SK-N-SH treated with all-trans-retinoic acid at 6 μM for 48 hours (cell line): ENCODE results near the gene PSME2.

Experiments
- ATAC-seq: fragments of 200-7000 bp; cut with Tn5 transposase; 3 replicates; pipeline ENCODE4 v1.9.1; 2020; ENCODE audit warnings: mild to moderate bottlenecking, moderate library complexity
- ARNTL ChIP-seq: fragments of 450-650 bp; formaldehyde crosslinking; IDR thresholded peaks from 2 replicates; pipeline ENCODE4 v1.5.0; 2020; ENCODE audit warnings: low read depth, mild to moderate bottlenecking, moderate library complexity, borderline replicate concordance
- BACH2 ChIP-seq: fragments of 250-450 bp; sonication (Bioruptor Pico); IDR thresholded peaks from 2 replicates; pipeline ENCODE4 v1.9.0; 2021; ENCODE audit warnings: mild to moderate bottlenecking, borderline replicate concordance
- CSDC2 ChIP-seq: fragments of 250-450 bp; sonication (Bioruptor Pico); IDR thresholded peaks from 2 replicates; pipeline ENCODE4 v1.5.0; 2020; ENCODE audit warnings: mild to moderate bottlenecking, moderate library complexity
- CSRNP3 ChIP-seq: fragments of 250-450 bp; sonication (Bioruptor Pico); IDR thresholded peaks from 2 replicates; pipeline ENCODE4 v1.5.1; 2021; ENCODE audit warnings: mild to moderate bottlenecking, moderate library complexity
- ESRRG ChIP-seq: fragments of 250-450 bp; sonication (Bioruptor Pico); IDR thresholded peaks from 2 replicates; pipeline ENCODE4 v1.6.1; 2021; ENCODE audit warnings: mild to moderate bottlenecking
- GLIS3 ChIP-seq: fragments of 250-450 bp; sonication (Bioruptor Pico); IDR thresholded peaks from 2 replicates; pipeline ENCODE4 v1.5.0; 2020; ENCODE audit warnings: mild to moderate bottlenecking, moderate library complexity
- OSR1 ChIP-seq: fragments of 250-450 bp; sonication (Bioruptor Pico); IDR thresholded peaks from 2 replicates; pipeline ENCODE4 v1.8.0; 2022; ENCODE audit warnings: moderate library complexity, mild to moderate bottlenecking, inconsistent platforms
- PATZ1 ChIP-seq: fragments of 250-450 bp; sonication (Bioruptor Pico); IDR thresholded peaks from 2 replicates; pipeline ENCODE4 v1.8.0; 2020; ENCODE audit warnings: mild to moderate bottlenecking, moderate library complexity, borderline replicate concordance
- POU6F1 ChIP-seq: fragments of 250-450 bp; sonication (Bioruptor Pico); IDR thresholded peaks from 2 replicates; pipeline ENCODE4 v1.8.0; 2021; ENCODE audit warnings: low read depth, mild to moderate bottlenecking, moderate library complexity, borderline replicate concordance
- PPARA ChIP-seq: fragments of 250-450 bp; sonication (Bioruptor Pico); IDR thresholded peaks from 2 replicates; pipeline ENCODE4 v1.5.0; 2020; ENCODE audit warnings: mild to moderate bottlenecking, borderline replicate concordance
- RARB ChIP-seq: fragments of 250-450 bp; sonication (Bioruptor Pico); IDR thresholded peaks from 2 replicates; pipeline ENCODE4 v1.8.0; 2021; ENCODE audit warnings: mild to moderate bottlenecking, moderate library complexity
- SNAI2 ChIP-seq: fragments of 250-450 bp; sonication (Bioruptor Pico); IDR thresholded peaks from 2 replicates; pipeline ENCODE4 v1.5.0; 2020; ENCODE audit warnings: mild to moderate bottlenecking, moderate library complexity
- TCF4 ChIP-seq: fragments of 250-450 bp; sonication (Bioruptor Pico); IDR thresholded peaks from 2 replicates; pipeline ENCODE4 v1.8.0; 2021; ENCODE audit warnings: mild to moderate bottlenecking, moderate library complexity, borderline replicate concordance
- TOX ChIP-seq: fragments of 250-450 bp; sonication (Bioruptor Pico); IDR thresholded peaks from 2 replicates; pipeline ENCODE4 v1.8.0; 2021; ENCODE audit warnings: mild to moderate bottlenecking, moderate library complexity, borderline replicate concordance
- TSHZ2 ChIP-seq: fragments of 250-450 bp; sonication (Bioruptor Pico); IDR thresholded peaks from 2 replicates; pipeline ENCODE4 v1.5.0; 2020; ENCODE audit warnings: mild to moderate bottlenecking, moderate library complexity
- ZC3H10 ChIP-seq: fragments of 250-450 bp; sonication (Bioruptor Pico); IDR thresholded peaks from 2 replicates; pipeline ENCODE4 v1.5.1; 2021; ENCODE audit warnings: mild to moderate bottlenecking, moderate library complexity
- ZFP3 ChIP-seq: fragments of 250-450 bp; sonication (Bioruptor Pico); IDR thresholded peaks from 2 replicates; pipeline ENCODE4 v1.5.0; 2020; ENCODE audit warnings: mild to moderate bottlenecking, moderate library complexity
- ZFP30 ChIP-seq: fragments of 450-650 bp; formaldehyde crosslinking; IDR thresholded peaks from 2 replicates; pipeline ENCODE4 v1.5.0; 2022; ENCODE audit warnings: mild to moderate bottlenecking, moderate library complexity
- ZNF565 ChIP-seq: fragments of 450-650 bp; formaldehyde crosslinking; conservative IDR thresholded peaks from 2 replicates; pipeline ENCODE4 v1.5.0; 2020; ENCODE audit warnings: low read depth, mild to moderate bottlenecking, moderate library complexity
- ZNF70 ChIP-seq: fragments of 450-650 bp; formaldehyde crosslinking; IDR thresholded peaks from 2 replicates; pipeline ENCODE4 v1.5.0; 2020; ENCODE audit warnings: mild to moderate bottlenecking, moderate library complexity
- ZNF8 ChIP-seq: fragments of 450-650 bp; formaldehyde crosslinking; IDR thresholded peaks from 2 replicates; pipeline ENCODE4 v1.5.0; 2020; ENCODE audit warnings: mild to moderate bottlenecking, moderate library complexity

The PSME2 gene

GRCh38 chr14:24135834-24136683 is 10.4 kb downstream of the PSME2 start, which contains the start of gene PSME1:
PSME1 (plus strand) TSS chr14:24136194; CDS start chr14:24136263, 69 bp downstream.
- ATAC-seq = peak; percentile 93
- TF ChIP-seq ZNF565 (no peak), GLIS3 (no peak), ZNF70 (no peak), ESRRG (CRISPR knock-in tag) (no peak), PPARA (CRISPR knock-in tag) (no peak), TCF4 (CRISPR knock-in tag) (no peak), ZFP3 (no peak)

- ATAC-seq = no peak; the same call in 1 of the 3 replicates
- TF ChIP-seq SNAI2 (0 out of 2 replicates have a peak, but pooled peaks have one; percentile 28), GLIS3 (no peak)
Observed at GRCh38 chr14:24135584-24135833, 10.9 kb downstream of the PSME2 start.

- TF ChIP-seq CSDC2 (CRISPR knock-in tag) = no peak
- no peak for TF ChIP-seq GLIS3
- no peak for TF ChIP-seq TCF4 (CRISPR knock-in tag)
- TF ChIP-seq TSHZ2 (CRISPR knock-in tag) = no peak
- no peak for TF ChIP-seq ZNF8 (CRISPR knock-in tag)
- TF ChIP-seq SNAI2 = no peak
- no peak for TF ChIP-seq ARNTL
- no peak for TF ChIP-seq PPARA (CRISPR knock-in tag)
- TF ChIP-seq ZC3H10 (CRISPR knock-in tag) = no peak
- no peak for TF ChIP-seq TOX (CRISPR knock-in tag)
- TF ChIP-seq ZNF70 = no peak
- TF ChIP-seq RARB (CRISPR knock-in tag) = no peak
- no peak for ATAC-seq
Observed at GRCh38 chr14:24133735-24134134, 12.7 kb downstream of the PSME2 start.

GRCh38 chr14:24132976-24133375 is 13.4 kb downstream of the PSME2 start:
- ATAC-seq = no peak
- TF ChIP-seq TOX (CRISPR knock-in tag) (no peak), ZFP30 (CRISPR knock-in tag) (no peak), ZNF8 (CRISPR knock-in tag) (no peak), ESRRG (CRISPR knock-in tag) (no peak), BACH2 (CRISPR knock-in tag) (no peak), CSDC2 (CRISPR knock-in tag) (no peak), GLIS3 (no peak), PPARA (CRISPR knock-in tag) (no peak), ZNF70 (no peak), CSRNP3 (CRISPR knock-in tag) (no peak), SNAI2 (no peak), ZNF565 (no peak), ARNTL (no peak), ZC3H10 (CRISPR knock-in tag) (no peak), OSR1 (CRISPR knock-in tag) (no peak), POU6F1 (CRISPR knock-in tag) (no peak), ZFP3 (no peak)

- no peak for ATAC-seq
- TF ChIP-seq BACH2 (CRISPR knock-in tag) = no peak
- no peak for TF ChIP-seq POU6F1 (CRISPR knock-in tag)
- TF ChIP-seq TOX (CRISPR knock-in tag) = no peak
- TF ChIP-seq OSR1 (CRISPR knock-in tag) = no peak
- TF ChIP-seq PATZ1 = no peak
- TF ChIP-seq ZNF565 = no peak
- TF ChIP-seq TCF4 (CRISPR knock-in tag) = no peak
- no peak for TF ChIP-seq ZFP30 (CRISPR knock-in tag)
- TF ChIP-seq SNAI2 = no peak
- no peak for TF ChIP-seq CSRNP3 (CRISPR knock-in tag)
Observed at GRCh38 chr14:24132061-24132685, 14.2 kb downstream of the PSME2 start.
